ENCODE results near the gene DIPK1C.
A peak's percentile ranks its signal among the peaks of the same experiment; 100 is the strongest.

The DIPK1C gene

DNA sequence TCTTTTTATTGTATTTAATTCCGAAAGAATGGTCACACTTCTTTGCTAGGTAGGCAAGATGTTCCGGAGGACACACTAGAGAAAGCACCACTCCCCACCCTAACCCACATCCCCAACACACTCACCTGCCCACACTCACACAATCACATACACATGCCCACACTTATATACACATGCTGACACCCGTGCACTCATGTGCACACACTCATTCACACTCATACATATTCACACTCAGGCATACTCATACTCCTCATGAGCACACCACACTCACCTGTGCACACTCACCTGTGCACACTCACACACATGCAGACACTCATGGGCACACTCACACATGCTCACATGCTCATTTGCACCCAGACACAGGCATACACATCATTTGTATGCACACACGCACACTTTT, 21.4 kb downstream of the DIPK1C start:
- Histone ChIP-seq H3K4me2 (ENCODE audit: low read length) (no peak overlapping the region), H3K18ac (ENCODE audit: low read length) (no peak overlapping the region), H3K27ac (ENCODE audit: low read depth, low read length) (no peak overlapping the region), H3K4ac (ENCODE audit: low read depth, low read length) (no peak overlapping the region), H3K79me2 (ENCODE audit: control insufficient read depth, insufficient read depth, low read length, poor library complexity) (no peaks in the 10 kb centered on the region), H2AFZ (ENCODE audit: insufficient read depth, low read length, poor library complexity) (no peak overlapping the region), H3K79me1 (ENCODE audit: low read length) (no peaks in the 10 kb centered on the region), H3K9me3 (ENCODE audit: insufficient read depth, low read depth, low read length) (no peaks in the 10 kb centered on the region), H2AK5ac (ENCODE audit: low read length) (no peak overlapping the region), H2BK12ac (ENCODE audit: low read length) (no peak overlapping the region), H3K9ac (ENCODE audit: low read length) (no peak overlapping the region), H3K23ac (ENCODE audit: low read length) (peak overlapping the region; percentile 2), H2BK120ac (ENCODE audit: insufficient read depth, low read length, poor library complexity) (no peak overlapping the region), H4K91ac (ENCODE audit: low read depth, low read length) (no peak overlapping the region), H2BK5ac (ENCODE audit: low read depth, low read length, poor library complexity) (no peak overlapping the region), H4K12ac (ENCODE audit: low read depth, low read length) (no peak overlapping the region), H3K27me3 (ENCODE audit: insufficient read depth, low read length) (no peaks in the 10 kb centered on the region), H4K8ac (ENCODE audit: low read depth, low read length) (no peak overlapping the region), H3K4me3 (ENCODE audit: low read depth, low read length) (no peak overlapping the region), H3K14ac (ENCODE audit: low read length) (no peak overlapping the region), H3K4me1 (ENCODE audit: control insufficient read depth in 1 of 2, insufficient read depth in 2 of 2, low read length in 2 of 2) (peaks cover 0 to 3% of the 10 kb centered on the region in 2 experiments), H3K36me3 (ENCODE audit: control insufficient read depth in 1 of 2, insufficient read depth in 2 of 2, low read length in 2 of 2) (no peaks in the 10 kb centered on the region)
- WGBS (ENCODE audit: extremely low coverage, insufficient coverage, insufficient read length) = no CpG with 5 or more reads among the region's 4 CpGs
- DNase-seq = no peak

DNA sequence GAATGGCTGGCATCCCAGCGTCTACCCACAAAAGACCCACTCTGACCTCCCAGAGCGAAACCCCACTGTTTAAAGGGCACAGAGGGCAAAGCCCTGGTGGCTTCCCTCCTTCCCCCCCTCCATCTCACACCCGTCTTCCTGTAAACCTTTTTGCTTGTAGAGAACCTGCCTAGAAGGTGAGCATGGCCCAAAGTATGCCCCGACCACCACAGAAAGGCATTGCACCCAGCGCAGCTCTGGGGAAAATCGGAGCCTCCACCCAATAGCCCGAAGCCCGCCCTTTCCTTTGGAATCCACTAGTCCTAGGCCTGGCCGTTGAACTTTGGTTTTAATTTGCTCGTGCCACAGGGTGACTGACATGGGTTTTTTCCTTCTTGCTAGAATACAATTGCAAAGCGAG, 22.6 kb downstream of the DIPK1C start:
- no peak overlapping the region for H3K14ac ChIP-seq (ENCODE audit: low read length)
- H2AFZ ChIP-seq (ENCODE audit: insufficient read depth, low read length, poor library complexity) = no peak overlapping the region
- H3K27me3 ChIP-seq (ENCODE audit: insufficient read depth, low read length) = no peaks in the 10 kb centered on the region
- no peak overlapping the region for H4K91ac ChIP-seq (ENCODE audit: low read depth, low read length)
- H3K23ac ChIP-seq (ENCODE audit: low read length) = no peak overlapping the region
- no peak overlapping the region for H3K4me3 ChIP-seq (ENCODE audit: low read depth, low read length)
- no peaks in the 10 kb centered on the region for H3K79me2 ChIP-seq (ENCODE audit: control insufficient read depth, insufficient read depth, low read length, poor library complexity)
- no peak overlapping the region for H2BK5ac ChIP-seq (ENCODE audit: low read depth, low read length, poor library complexity)
- H3K4me1 ChIP-seq (ENCODE audit: control insufficient read depth in 1 of 2, insufficient read depth in 2 of 2, low read length in 2 of 2) = peaks cover 0 to 8% of the 10 kb centered on the region in 2 experiments
- H3K4ac ChIP-seq (ENCODE audit: low read depth, low read length) = no peak overlapping the region
- H3K27ac ChIP-seq (ENCODE audit: low read depth, low read length) = no peak overlapping the region
- no peaks in the 10 kb centered on the region for H3K36me3 ChIP-seq (ENCODE audit: control insufficient read depth in 1 of 2, insufficient read depth in 2 of 2, low read length in 2 of 2)
- H2BK120ac ChIP-seq (ENCODE audit: insufficient read depth, low read length, poor library complexity) = no peak overlapping the region
- H4K12ac ChIP-seq (ENCODE audit: low read depth, low read length) = no peak overlapping the region
- H3K4me2 ChIP-seq (ENCODE audit: low read length) = no peak overlapping the region
- no peak overlapping the region for H4K8ac ChIP-seq (ENCODE audit: low read depth, low read length)
- H3K9ac ChIP-seq (ENCODE audit: low read length) = no peak overlapping the region
- no peaks in the 10 kb centered on the region for H3K79me1 ChIP-seq (ENCODE audit: low read length)
- WGBS (ENCODE audit: extremely low coverage, insufficient coverage, insufficient read length) = no CpG with 5 or more reads among the region's 11 CpGs
- H2BK12ac ChIP-seq (ENCODE audit: low read length) = no peak overlapping the region
- H2AK5ac ChIP-seq (ENCODE audit: low read length) = no peak overlapping the region
- no peaks in the 10 kb centered on the region for H3K9me3 ChIP-seq (ENCODE audit: insufficient read depth, low read depth, low read length)
- no peak for DNase-seq
- no peak overlapping the region for H3K18ac ChIP-seq (ENCODE audit: low read length)

DNA sequence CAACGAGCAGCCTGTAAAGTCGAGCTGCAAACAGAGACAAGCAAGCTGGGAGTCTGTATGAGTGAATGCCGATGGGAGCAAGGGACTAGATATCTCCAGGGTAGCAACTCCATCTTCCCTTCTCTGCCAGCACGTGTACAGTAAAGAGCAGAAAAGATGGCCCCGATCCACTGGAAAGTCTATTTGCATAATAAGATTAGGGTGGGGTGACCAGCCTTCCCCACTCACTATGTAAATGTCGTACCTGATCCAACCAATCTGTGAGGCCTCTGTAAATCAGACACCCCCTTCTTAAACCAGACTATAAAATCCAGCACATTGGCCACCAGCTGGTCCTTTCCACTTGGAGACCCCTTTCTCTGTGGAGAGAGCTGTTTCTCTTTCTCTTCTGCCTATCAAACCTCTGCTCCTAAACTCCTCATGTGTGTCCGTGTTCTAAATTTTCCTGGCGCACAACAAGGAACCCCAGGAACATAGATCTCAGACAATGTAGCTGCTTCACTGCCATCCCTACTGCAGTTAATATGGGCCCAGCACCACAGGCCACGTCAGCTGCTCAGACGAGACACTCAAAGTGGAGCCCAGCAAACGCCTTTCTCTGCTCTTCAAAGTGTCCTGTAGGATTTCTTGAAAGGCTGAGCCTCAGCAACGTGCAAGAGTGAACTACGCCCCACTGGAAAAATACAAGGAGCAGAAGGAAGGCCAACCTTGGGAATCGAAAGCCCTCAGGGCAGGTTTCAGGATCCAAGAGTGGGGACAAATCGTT, 26.1 kb downstream of the DIPK1C start:
- Histone ChIP-seq H2BK120ac (ENCODE audit: insufficient read depth, low read length, poor library complexity) (no peak overlapping the region), H3K23ac (ENCODE audit: low read length) (no peak overlapping the region), H3K27me3 (ENCODE audit: insufficient read depth, low read length) (no peaks in the 10 kb centered on the region), H2AK5ac (ENCODE audit: low read length) (no peak overlapping the region), H3K4me3 (ENCODE audit: low read depth, low read length) (no peak overlapping the region), H3K4me2 (ENCODE audit: low read length) (no peak overlapping the region), H3K27ac (ENCODE audit: low read depth, low read length) (no peak overlapping the region), H3K14ac (ENCODE audit: low read length) (no peak overlapping the region), H4K12ac (ENCODE audit: low read depth, low read length) (no peak overlapping the region), H4K91ac (ENCODE audit: low read depth, low read length) (no peak overlapping the region), H3K9me3 (ENCODE audit: insufficient read depth, low read depth, low read length) (peaks cover 6% of the 10 kb centered on the region), H3K4ac (ENCODE audit: low read depth, low read length) (no peak overlapping the region), H2BK5ac (ENCODE audit: low read depth, low read length, poor library complexity) (no peak overlapping the region), H4K8ac (ENCODE audit: low read depth, low read length) (no peak overlapping the region), H3K18ac (ENCODE audit: low read length) (no peak overlapping the region), H3K79me2 (ENCODE audit: control insufficient read depth, insufficient read depth, low read length, poor library complexity) (no peaks in the 10 kb centered on the region), H2BK12ac (ENCODE audit: low read length) (no peak overlapping the region), H3K9ac (ENCODE audit: low read length) (no peak overlapping the region), H2AFZ (ENCODE audit: insufficient read depth, low read length, poor library complexity) (no peak overlapping the region), H3K4me1 (ENCODE audit: control insufficient read depth in 1 of 2, insufficient read depth in 2 of 2, low read length in 2 of 2) (peaks cover 5 to 18% of the 10 kb centered on the region in 2 experiments), H3K79me1 (ENCODE audit: low read length) (no peaks in the 10 kb centered on the region), H3K36me3 (ENCODE audit: control insufficient read depth in 1 of 2, insufficient read depth in 2 of 2, low read length in 2 of 2) (no peaks in the 10 kb centered on the region)
- WGBS (ENCODE audit: extremely low coverage, insufficient coverage, insufficient read length) = no CpG with 5 or more reads among the region's 15 CpGs
- no peak for DNase-seq

- Histone ChIP-seq H3K4me3 (ENCODE audit: low read depth, low read length) (no peak overlapping the region), H2BK12ac (ENCODE audit: low read length) (no peak overlapping the region), H3K4me2 (ENCODE audit: low read length) (no peak overlapping the region), H4K91ac (ENCODE audit: low read depth, low read length) (no peak overlapping the region), H2BK5ac (ENCODE audit: low read depth, low read length, poor library complexity) (no peak overlapping the region), H3K4me1 (ENCODE audit: control insufficient read depth in 1 of 2, insufficient read depth in 2 of 2, low read length in 2 of 2) (peaks cover 5 to 18% of the 10 kb centered on the region in 2 experiments), H4K8ac (ENCODE audit: low read depth, low read length) (no peak overlapping the region), H3K18ac (ENCODE audit: low read length) (no peak overlapping the region), H2AK5ac (ENCODE audit: low read length) (no peak overlapping the region), H3K27me3 (ENCODE audit: insufficient read depth, low read length) (no peaks in the 10 kb centered on the region), H3K27ac (ENCODE audit: low read depth, low read length) (no peak overlapping the region), H3K14ac (ENCODE audit: low read length) (no peak overlapping the region), H4K12ac (ENCODE audit: low read depth, low read length) (no peak overlapping the region), H3K36me3 (ENCODE audit: control insufficient read depth in 1 of 2, insufficient read depth in 2 of 2, low read length in 2 of 2) (no peaks in the 10 kb centered on the region), H2AFZ (ENCODE audit: insufficient read depth, low read length, poor library complexity) (no peak overlapping the region), H2BK120ac (ENCODE audit: insufficient read depth, low read length, poor library complexity) (no peak overlapping the region), H3K9me3 (ENCODE audit: insufficient read depth, low read depth, low read length) (peaks cover 11% of the 10 kb centered on the region), H3K4ac (ENCODE audit: low read depth, low read length) (no peak overlapping the region), H3K23ac (ENCODE audit: low read length) (no peak overlapping the region), H3K9ac (ENCODE audit: low read length) (no peak overlapping the region), H3K79me2 (ENCODE audit: control insufficient read depth, insufficient read depth, low read length, poor library complexity) (no peaks in the 10 kb centered on the region), H3K79me1 (ENCODE audit: low read length) (no peaks in the 10 kb centered on the region)
- WGBS (ENCODE audit: extremely low coverage, insufficient coverage, insufficient read length) = no CpG with 5 or more reads among the region's 5 CpGs
- DNase-seq = no peak
These were observed 26.9 kb downstream of the DIPK1C start for GRCh38 chr18:74430231-74430630.

Measured in trophoblast cell (in vitro differentiated cells and primary cell).